HG02759 (cell line): ENCODE results near the gene AAMP.

ENCODE experiments used
- ATAC-seq: cut with Tn5 transposase; IDR thresholded peaks from one replicate; pipeline ENCODE4 v1.9.1; 2021; ENCODE audit warnings: mild to moderate bottlenecking, moderate library complexity; ENCODE audit not compliant: unreplicated experiment

Gene AAMP

GRCh38 chr2:218228366-218229090 lies 41.4 kb downstream of the AAMP start:
- no peak for ATAC-seq

- no peak for ATAC-seq
Observed at GRCh38 chr2:218226903-218227302, 43.0 kb downstream of the AAMP start.

GRCh38 chr2:218224186-218224585 lies 45.8 kb downstream of the AAMP start:
- no peak for ATAC-seq

- ATAC-seq: no peak
Observed at GRCh38 chr2:218223046-218223445, 46.9 kb downstream of the AAMP start.

- no peak for ATAC-seq
Observed at GRCh38 chr2:218221000-218221399, 48.9 kb downstream of the AAMP start.

GRCh38 chr2:218219934-218220333 lies 50.0 kb downstream of the AAMP start:
- no peak for ATAC-seq

- peak; percentile 43 for ATAC-seq
Observed at GRCh38 chr2:218218268-218219185, 51.4 kb downstream of the AAMP start.

- peak; percentile 37 for ATAC-seq
Observed at GRCh38 chr2:218217360-218218267, 52.3 kb downstream of the AAMP start.

GRCh38 chr2:218216674-218217359 lies 53.1 kb downstream of the AAMP start, which contains the start of gene ARPC2:
TSS of gene ARPC2 (plus strand) at chr2:218217189. CDS start at chr2:218217471, 282 bp downstream.
- peak; percentile 76 for ATAC-seq

GRCh38 chr2:218216336-218216673 lies 53.6 kb downstream of the AAMP start:
- ATAC-seq: no peak
